NCI-H2107 treated with DMSO at 0.1 percent for 48 hours (cell line): Measurements from ENCODE around the gene TMC4.

Experiments
- DNase-seq: peaks from one replicate; lab custom pipeline; 2025; ENCODE audit not compliant: unreplicated experiment; lab: John Stamatoyannopoulos, UW

TMC4 gene

DNA sequence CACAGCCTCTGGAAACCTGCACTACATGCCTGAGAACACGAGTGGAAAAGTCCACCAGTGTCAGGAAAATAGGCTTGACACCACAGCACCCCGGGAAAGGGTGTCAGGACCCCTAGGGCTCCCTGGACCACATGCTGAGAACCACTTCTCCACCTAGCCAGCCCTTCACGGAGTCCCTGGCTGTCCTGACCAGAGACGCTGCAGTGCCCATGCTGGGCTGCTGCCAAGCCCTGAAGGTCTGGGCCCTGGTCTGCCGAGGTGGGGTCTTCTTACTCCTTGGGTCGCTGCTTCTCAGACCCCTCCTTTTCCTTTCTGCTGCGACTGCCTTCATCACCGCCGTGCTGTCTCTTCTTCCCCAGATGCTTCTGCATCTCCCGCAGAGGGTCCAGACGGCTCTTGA, 16.5 kb downstream of the TMC4 start:
- no peak for DNase-seq

DNA sequence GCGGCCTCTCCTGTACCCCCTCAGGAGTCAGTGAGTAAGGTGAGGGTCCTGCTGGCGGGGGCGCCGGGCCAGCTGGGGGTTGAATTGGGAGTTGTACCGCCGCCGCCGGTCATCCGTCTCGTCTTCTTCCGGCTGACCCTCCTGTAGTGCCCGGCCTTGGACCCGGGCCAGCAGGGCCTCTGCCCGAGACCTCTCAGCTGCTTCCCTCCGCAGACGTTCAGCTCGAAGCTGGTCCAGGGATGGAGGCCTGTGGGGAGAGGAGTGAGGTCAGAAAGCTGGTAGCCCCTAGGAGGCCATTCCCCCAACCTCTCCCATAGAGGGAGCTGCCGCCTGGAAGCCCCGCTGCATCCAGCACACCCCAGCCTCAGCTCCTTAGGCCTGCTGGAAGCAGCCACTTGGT, 17.3 kb downstream of the TMC4 start:
- DNase-seq = no peak

DNA sequence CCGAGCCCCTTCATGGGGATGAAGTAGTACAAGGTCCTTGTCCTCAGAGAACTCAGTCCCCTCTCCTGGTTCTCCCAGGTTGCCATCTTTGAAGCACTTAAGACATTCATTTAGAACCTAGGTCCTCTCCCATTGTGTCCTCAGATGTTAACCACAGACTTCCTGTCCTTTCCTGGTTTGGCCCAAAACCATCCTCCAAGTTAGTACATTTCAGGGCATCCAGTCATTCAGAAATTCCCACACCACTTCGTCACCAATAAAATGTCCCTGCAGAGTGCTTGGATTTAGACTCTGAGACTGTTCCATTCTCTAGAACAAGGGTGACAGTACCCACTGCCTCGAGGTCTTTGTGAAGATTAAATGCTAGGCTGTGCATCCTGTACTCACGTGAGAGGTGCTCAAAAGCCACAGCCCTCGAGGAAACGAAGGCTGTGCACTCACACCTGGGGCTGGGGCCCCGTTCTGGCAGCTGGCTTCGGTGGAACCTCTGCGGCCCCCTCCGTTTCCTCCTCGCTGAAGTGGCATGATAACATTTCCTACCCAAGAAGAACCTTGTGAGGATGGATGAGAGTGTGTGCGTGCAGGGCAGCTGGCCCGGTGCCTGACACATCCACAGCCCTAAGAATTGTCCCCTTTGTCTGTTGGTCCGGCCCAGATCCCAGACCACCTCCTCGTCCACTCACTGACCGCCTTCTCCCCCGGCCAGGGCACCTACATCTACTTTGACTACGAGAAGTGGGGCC, 18.2 kb downstream of the TMC4 start:
- DNase-seq = no peak

DNA sequence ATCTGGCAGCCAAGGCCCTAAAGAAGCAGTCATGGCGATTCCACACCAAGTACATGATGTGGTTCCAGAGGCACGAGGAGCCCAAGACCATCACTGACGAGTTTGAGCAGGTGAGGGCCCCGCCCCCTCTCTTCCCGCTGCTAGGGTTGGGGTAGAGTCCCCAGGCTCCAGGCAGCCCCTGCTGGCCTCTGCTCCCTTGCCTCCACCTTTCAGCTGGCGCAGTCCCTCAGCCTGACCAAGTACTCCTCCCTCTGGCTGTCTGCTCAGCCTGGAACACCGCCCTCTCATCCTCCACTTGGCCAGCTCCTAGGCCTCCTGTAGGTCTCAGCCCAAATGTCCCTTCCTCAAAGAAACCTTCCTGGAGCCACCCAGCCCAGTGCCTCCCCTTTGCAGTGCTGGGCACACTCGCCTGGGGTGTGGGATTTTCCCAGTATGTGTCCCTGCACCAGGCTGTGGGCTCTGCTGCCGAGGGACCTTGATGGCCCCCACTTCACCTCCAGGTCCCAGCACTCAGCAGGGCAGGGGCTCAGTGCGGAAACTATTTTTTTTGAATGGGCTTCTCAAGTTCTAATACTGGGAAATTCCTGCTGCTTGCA, 19.1 kb downstream of the TMC4 start:
- no peak for DNase-seq

DNA sequence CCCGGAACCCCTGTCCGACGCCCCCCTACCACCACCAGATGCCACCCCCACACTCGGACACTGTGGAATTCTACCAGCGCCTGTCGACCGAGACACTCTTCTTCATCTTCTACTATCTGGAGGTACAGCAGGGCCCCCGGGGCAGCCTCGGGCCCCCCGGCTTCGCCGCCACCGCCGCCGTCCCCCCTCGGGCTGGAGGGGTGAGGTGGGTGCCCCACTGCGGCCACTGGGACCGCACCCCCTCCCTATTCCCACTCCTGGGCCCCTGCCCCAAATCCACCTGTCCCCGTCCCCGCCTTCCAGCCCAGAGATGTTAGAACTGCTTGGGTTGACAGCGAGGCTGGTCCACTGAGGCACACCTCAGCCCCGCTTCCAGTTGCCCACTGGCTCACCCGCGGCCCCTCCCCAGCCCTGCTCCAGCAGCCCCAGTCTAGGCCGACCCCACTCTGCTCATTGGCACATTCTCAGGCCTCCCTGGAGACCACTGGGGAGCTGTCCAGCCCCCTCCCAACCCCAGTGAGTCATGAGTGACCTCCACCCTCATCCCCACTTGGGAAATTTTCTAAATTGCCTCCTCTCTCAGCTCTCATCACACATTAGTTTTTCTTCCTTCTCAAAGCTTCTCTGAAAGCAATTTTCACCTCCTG, 20.0 kb downstream of the TMC4 start:
- no peak for DNase-seq

DNA sequence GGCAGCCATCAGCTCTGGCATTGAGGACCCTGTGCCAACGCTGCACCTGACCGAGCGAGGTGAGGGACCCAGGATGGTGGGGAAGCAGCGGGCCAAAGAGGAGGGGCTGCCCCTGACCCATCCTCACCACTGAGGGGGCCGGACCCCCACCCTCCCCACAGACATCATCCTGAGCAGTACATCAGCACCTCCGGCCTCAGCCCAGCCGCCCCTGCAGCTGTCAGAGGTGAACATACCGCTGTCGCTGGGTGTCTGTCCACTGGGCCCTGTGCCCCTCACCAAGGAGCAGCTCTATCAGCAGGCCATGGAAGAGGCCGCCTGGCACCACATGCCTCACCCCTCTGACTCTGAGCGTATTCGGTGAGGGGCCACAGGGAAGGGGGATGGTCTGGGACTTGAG, 20.7 kb downstream of the TMC4 start:
- no peak for DNase-seq

DNA sequence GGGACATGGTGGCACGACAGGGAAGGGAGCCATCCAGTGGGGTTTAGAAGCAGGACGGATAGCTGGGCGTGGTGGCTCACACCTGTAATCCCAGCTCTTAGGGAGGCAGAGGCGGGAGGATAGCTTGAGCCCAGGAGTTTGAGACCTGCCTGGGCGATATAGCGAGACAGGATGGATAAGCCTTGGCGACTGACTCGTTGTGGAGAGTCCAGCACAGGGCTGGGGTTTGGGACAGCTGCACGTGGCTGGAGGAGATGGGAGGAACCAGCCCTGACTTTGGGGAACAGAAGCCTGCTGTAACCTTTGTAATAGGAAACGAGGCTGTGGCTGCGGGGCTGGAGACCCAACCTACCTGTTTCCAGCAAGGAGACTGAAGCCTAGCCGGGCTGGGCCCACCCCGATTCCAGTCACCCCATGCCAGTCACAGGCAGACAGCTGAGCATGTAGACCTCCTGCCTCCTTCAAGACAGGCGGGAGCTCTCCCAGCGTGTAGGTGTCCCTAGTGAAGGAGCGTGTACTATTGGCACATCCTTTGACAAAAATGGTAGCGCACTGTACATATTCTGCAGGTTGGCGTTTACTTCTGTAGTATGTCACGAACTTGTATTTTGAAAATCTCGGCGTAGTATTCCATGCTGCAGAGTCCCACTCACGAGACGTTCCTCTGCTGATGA, 21.5 kb downstream of the TMC4 start:
- DNase-seq = no peak

DNA sequence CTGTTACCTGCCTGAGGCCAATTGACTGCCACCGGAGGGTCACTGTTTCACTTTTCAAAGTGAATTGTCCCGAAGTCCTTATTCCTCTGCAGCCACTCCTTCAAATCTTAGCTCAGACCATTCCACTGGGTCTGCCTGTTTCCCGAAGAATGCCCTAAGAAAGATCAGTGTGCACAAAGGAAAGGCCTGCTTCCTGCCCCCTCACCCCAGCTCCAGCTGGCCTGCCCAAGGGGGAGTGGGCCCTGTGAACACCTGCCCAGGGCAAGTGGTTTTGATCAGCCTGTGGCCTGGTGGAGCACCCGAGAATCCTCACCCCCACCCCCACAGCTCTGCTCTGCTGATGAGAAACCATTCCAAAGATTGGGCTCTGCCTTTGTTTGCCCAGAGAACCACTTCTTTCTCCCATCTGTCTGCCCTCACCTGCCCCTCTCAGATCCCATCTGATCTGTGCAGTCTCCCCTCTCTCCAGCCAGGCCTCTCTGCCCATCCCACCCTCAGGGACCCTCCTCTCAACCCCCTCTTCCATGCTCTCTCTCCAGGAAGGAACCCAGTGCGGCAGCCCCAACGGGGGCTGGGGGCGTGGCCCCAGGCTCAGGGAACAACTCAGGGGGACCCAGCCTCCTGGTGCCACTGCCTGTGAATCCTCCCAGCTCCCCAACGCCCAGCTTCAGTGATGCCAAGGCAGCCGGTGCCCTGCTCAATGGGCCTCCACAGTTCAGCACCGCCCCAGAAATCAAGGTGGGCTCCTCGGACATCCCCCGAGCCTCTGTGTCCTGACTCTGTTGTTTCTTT, 23.7 kb downstream of the TMC4 start:
- DNase-seq = no peak

DNA sequence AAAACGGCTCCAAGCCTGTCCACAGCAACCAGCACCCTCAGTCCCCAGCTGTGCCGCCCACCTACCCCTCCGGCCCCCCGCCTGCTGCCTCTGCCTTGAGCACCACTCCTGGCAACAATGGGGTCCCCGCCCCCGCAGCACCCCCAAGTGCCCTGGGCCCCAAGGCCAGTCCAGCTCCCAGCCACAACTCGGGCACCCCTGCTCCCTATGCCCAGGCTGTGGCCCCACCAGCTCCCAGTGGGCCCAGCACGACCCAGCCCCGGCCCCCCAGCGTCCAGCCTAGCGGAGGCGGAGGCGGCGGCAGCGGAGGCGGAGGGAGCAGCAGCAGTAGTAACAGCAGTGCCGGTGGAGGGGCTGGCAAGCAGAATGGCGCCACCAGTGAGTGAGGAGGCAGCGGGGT, 24.8 kb downstream of the TMC4 start:
- DNase-seq = no peak

DNA sequence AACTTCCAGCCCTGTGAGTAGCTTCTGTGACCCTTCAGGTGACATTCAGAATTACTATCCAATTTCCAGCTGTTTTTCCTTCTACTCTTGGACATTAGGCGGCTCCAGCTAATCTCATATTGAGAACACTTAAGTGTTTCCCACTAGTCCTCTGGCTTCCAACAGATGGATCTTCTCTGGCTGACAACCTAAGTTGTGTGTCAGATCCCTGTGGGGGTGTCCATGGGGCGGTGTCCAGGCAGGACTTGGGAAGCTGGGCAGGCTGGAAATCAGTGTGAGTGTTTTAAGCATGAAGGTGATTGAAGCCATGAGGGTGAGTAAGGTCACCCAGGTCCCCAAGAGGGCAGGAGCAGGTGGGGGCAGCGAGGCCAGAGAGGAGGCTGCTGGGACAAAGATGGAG, 25.3 kb downstream of the TMC4 start:
- DNase-seq = no peak

DNA sequence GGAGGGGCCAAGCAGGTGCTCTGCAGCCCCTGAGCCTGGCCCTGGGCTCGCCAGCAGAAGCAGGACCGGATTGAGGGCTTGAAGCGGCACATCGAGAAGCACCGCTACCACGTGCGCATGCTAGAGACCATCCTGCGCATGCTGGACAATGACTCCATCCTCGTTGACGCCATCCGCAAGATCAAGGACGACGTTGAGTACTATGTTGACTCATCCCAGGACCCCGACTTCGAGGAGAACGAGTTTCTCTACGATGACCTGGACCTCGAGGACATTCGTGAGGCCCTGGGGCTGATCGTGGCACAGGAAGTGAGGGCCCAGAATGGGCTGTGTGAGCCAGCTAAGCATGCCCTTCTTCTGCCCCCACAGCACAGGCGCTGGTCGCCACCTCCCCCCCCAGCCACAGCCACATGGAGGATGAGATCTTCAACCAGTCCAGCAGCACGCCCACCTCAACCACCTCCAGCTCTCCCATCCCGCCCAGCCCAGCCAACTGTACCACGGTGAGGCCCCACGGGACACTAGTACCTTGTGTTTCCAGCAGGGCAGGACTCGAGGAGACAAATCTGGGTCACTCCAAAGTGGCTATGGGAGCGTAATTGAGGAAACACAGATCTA, 27.3 kb downstream of the TMC4 start:
- no peak for DNase-seq

DNA sequence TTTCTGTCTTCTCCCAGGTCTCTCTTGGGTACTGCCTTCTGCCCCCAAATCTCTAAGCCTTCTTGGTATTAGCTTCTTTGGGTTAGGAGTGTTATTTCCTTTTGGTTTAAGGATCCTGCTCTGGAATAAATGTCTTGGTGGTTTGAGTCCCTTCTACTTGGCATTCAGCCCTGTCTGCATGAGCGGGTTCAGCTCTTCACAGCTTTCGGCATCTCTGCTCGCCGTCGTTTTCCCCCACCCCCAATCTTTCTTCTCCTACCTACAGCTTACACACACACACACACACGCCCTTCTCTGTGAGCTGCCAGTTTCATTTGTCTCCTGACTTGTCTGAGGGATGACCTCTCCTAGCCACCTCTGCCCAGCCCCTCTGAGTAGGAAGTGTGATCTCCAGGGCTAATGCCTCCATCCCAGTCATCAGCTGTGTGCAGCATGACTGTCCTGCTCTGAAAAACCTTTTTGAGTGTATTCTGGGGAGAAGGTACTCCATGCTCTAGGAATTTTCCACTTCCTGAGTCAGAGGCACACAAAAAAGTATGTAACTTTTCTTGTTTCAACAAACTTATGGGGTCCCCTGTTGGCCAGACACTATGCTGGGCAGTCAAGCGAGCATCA, 30.7 kb downstream of the TMC4 start:
- no peak for DNase-seq

DNA sequence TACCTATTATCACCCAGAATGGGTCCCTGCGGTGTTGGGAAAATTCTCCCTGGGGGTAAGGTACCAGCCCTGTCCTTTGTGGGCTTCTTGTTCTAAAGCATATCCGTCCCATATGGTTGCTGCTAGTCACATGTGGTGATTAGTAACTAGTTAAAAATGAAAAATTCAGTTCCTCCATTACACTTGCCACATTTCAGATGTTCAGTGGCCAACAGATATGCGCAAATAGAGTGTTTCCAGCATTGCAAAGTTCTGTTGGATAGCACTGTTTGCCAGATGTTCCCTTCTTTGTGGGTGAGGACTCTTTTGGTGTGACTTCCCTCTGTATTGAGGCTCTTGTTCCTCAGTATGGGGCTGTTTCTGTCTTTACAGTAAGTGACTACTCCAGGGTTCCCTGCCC, 31.6 kb downstream of the TMC4 start:
- no peak for DNase-seq

DNA sequence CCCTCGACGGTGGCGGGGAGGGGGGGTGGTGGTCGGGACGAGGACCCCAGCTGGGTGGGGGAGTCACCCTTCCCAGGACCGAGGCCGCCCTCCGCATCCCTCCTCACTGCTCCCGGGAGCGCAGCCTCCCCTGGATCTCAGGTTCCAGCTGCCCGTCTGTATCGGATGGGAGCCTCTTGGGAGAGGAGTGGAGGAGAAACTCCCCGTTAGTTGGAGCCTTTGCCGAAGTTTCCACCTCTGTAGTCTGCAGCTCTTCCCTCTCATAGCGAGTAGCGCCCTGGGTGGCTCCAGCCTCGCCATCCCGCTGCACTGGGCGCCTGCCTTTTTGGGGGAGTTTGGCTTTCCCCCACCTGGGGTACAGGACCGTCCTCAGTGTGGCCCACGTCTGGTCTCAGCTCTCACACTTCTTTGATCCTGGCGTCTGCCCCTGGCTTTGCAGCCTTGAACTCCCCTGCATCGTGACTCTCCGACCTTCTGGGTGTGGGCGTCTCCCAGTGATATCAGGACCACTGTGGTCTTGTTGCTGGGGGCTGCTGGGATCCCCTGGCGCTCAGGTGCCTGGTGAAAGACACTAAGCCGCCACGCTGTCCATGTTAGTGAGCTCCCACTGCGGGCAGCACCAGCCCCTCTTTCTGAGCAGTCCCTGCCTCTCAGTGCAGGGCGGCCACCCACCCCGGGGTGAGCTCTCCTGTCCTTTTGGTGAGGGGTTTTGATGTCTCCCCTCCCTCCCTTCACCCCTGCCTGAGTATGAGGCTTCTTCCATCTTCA, 34.3 kb downstream of the TMC4 start:
- no peak for DNase-seq

DNA sequence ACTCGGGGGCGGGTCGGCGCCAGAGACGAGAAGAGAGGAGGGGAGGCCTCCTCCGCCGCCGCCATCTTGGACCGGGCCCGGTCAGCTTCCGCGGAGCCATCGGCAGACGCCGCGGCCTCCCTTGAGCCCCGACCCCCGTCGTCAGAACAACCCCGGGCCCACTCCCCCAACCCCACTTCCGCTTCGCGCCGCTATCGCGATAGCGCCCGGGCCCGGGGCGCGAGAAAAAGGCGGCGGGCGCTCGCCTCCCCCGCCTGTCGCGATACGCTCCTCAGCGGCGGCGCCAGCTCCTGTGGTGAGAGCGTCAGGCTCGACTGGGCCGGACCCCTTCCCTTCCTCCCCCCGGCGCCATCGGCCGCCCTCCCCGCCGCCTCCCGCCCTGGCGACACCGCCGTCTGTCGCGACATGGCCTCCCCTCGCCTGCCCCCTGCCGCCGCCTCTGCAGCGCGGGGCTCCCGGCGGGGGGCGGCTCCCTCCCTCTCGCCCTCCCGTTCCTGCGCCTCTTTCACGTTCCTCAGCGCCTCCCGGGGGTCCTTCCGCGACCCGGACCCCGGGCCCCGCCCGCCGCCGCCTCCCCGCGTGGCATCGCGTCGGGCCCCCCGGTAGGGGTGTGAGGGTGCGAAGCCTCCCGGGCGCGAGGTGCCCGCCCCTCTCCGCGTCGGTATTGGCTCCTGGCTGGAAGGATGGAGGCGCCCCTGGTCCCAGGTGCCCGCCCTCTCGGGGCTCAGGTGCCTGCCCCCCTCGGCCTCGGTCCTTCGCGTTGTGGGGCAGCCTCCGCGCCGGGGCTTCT, 35.1 kb downstream of the TMC4 start, which contains the start of gene CNOT3:
Gene CNOT3, plus strand, starts transcription at position 64 of the 790 bp plus-strand sequence. CDS start 5,217 bp downstream, outside the sequence.
- DNase-seq = no peak

DNA sequence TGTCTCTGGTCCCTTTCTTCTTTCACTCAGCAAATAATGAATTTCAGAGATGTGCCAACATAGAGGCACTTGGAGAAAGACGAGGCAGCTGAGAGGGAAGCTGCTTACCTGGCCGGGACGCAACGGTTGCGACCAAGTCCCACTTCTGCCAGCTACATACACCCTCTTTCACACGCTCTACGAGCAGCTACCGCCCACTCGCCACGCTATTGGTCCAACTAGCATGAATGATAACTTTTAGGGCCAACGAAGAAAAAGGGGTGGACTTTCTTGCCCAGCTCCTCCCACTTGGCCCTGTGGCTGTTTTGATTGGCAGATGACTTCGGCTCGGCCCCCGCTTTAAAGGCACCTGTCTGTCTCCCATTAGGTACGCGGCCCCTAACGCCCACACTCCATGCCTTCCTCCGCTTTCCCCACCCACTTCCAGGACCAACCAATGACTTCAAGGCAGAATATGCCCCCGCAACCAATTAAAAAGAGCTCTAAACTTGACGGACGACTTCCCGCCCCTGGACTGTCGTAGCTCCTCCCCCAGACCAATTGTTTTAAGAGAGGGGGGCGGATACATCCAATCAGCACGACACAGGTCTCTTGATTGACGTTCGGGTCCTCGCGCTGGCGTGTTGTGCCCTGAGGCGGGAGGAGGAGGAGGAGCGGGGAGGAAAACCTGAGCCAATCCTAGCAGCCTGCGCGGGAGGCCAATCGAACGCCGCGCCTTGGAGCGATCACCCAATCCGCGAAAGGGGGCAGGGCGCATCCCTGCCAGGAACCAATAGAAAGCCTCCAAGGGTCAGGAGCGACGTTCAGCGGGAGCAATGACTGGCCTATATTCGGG, 35.9 kb downstream of the TMC4 start:
- peak; percentile 100 for DNase-seq

DNA sequence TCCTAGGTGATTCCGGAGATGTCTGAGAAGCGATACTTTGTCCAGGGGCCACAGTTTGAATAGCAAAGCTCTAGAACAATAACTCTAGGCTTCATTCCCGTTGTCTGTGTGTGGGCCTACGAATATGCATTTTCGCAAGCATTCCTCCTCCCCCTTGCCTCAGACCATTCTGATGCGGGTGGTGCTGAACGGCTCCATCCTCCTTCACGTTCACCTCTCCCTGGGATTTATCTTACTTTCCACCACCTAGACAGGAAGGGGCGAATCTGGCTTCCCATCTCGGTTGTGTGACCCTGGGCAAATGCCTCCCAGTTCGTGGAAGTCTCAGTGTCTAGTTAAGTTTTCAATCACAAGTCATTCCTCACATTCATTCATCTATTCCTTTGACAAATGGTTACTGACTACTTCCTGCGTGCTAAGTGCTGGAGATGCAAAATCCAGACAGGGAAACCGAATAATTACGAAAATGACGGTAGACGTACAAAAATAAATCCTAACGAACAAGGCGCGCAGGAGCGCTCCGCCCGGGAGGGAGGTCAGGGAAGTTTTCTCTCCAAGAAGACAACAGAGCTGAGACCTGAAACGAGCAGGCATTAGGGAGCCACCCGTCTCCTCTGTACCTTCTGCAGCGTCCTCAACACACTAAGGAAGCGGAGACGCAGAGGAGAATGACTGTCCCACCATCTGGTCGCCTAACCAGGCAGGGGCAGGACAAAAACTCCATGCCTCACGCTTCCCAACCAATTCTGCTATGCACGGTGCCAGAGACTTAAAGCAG, 36.7 kb downstream of the TMC4 start:
- no peak for DNase-seq
